Measurements from ENCODE around the gene FYCO1. TPM values are rescaled to one million over a fixed set of nuclear protein-coding genes. Genes with fewer than 3 reads are reported as not detected.

Gene FYCO1
- total and polyA plus RNA-seq, 2 of the 8 experiments (the other 6 are each of a cell fraction or from before 2014, with no cell fraction given), result 4.8 to 10.8 TPM

- no peaks in the 10 kb centered on the region for H3K23me2 ChIP-seq (ENCODE audit: low read depth, low read length)
- no peak overlapping the region for H4K91ac ChIP-seq (replicated peaks; ENCODE audit: insufficient read length, low read length)
- H3K56ac ChIP-seq (replicated peaks; ENCODE audit: insufficient read length, low read depth, low read length), result no peak overlapping the region
- no peak overlapping the region for H3K18ac ChIP-seq (ENCODE audit: extremely low read depth, low read length)
- no peak overlapping the region for H2BK120ac ChIP-seq (replicated peaks; ENCODE audit: low read depth, low read length)
- H2BK15ac ChIP-seq (ENCODE audit: low read length), result no peak overlapping the region
- H3K14ac ChIP-seq (ENCODE audit: insufficient read length), result no peak overlapping the region
- CTCF ChIA-PET (ENCODE audit: partially characterized antibody), result interaction anchor here (0.9 to 7.8 kb wide), 7 partner anchors 9 to 137 kb away, joined by 3 to 54 read pairs (median 4); no protein-coding TSS in a partner anchor
- no peak overlapping the region for H4K5ac ChIP-seq (ENCODE audit: insufficient read length, low read depth, low read length)
- H3K36me3 ChIP-seq (ENCODE audit: control insufficient read depth in 2 of 4, insufficient read depth in 4 of 4, low read length in 3 of 4), result peaks cover 0 to 10% (median 8%) of the 10 kb centered on the region in 4 experiments; a peak in 4 of 8 replicates
- H2BK20ac ChIP-seq (ENCODE audit: low read length), result no peak overlapping the region
- 83% methylated on average over 6 of the region's 6 CpGs; no CpG with 5 or more reads in 1 of the 2 experiments for WGBS, 2 experiments (ENCODE audit: extremely low coverage in 1 of 2, insufficient coverage in 1 of 2, insufficient read length in 1 of 2, insufficient replicate concordance in 2 of 2, low coverage in 1 of 2, low lambda C conversion rate in 2 of 2, missing lambda C conversion rate in 1 of 2)
- no peaks in the 10 kb centered on the region for H3K79me2 ChIP-seq (ENCODE audit: control insufficient read depth in 1 of 2, insufficient read depth in 2 of 2, low read length in 2 of 2)
- no peak overlapping the region for H2BK12ac ChIP-seq (ENCODE audit: low read depth, low read length)
- H2AFZ ChIP-seq (ENCODE audit: low read length), result no peak overlapping the region
- H3K9ac ChIP-seq (replicated peaks in 1 of 4; ENCODE audit: extremely low read depth in 1 of 4, low read depth in 3 of 4, low read length in 3 of 4), result no peak overlapping the region
- no peaks in the 10 kb centered on the region for H3K27me3 ChIP-seq (replicated peaks in 1 of 4; ENCODE audit: control insufficient read depth in 3 of 4, extremely low read depth in 1 of 4, insufficient read depth in 3 of 4, low read length in 3 of 4)
- H3K4me3 ChIP-seq (ENCODE audit: extremely low read depth in 1 of 4, insufficient read depth in 2 of 4, low read depth in 3 of 4, low read length in 4 of 4), result no peak overlapping the region
- no peak overlapping the region for H3K4me2 ChIP-seq (ENCODE audit: insufficient read depth in 1 of 2, low read depth in 2 of 2, low read length in 2 of 2)
- no peak overlapping the region for H2BK5ac ChIP-seq (ENCODE audit: low read depth, low read length)
- FAIRE-seq (no peak), DNase-seq (ENCODE audit: low read depth in 1 of 2, low spot score in 2 of 2) (no peak)
- no peak overlapping the region for H3K4ac ChIP-seq (replicated peaks; ENCODE audit: insufficient read length, low read depth, low read length)
- no peak overlapping the region for H3K27ac ChIP-seq (ENCODE audit: low read depth, low read length)
- H2AK5ac ChIP-seq (ENCODE audit: low read depth, low read length), result no peak overlapping the region
- H3K79me1 ChIP-seq (ENCODE audit: low read depth, low read length), result no peaks in the 10 kb centered on the region
- peaks cover 0 to 2% (median under 1%) of the 10 kb centered on the region in 4 experiments; a peak in 2 of 7 replicates for H3K4me1 ChIP-seq (replicated peaks in 1 of 4; ENCODE audit: control insufficient read depth in 3 of 4, insufficient read depth in 4 of 4, low read length in 3 of 4)
- peaks cover 1 to 2% of the 10 kb centered on the region in 2 experiments for H4K20me1 ChIP-seq (replicated peaks in 1 of 2; ENCODE audit: control insufficient read depth in 1 of 2, insufficient read depth in 2 of 2, low read length in 2 of 2)
- no peaks in the 10 kb centered on the region for H3K9me3 ChIP-seq (ENCODE audit: insufficient read depth in 2 of 2, low read depth in 1 of 2, low read length in 1 of 2)
- POLR2A ChIA-PET (ENCODE audit: partially characterized antibody), result interaction anchor here (1.1 kb wide), 1 partner anchor 11 kb away, joined by 3 read pairs; no protein-coding TSS in a partner anchor
- no peak overlapping the region for H4K8ac ChIP-seq (ENCODE audit: extremely low read depth, insufficient read depth, low read length)
- H3K23ac ChIP-seq (ENCODE audit: insufficient read length), result no peak overlapping the region
- TF ChIP-seq CHD1 (IDR thresholded peaks at IDR 0.05; ENCODE audit: low read depth, low read length) (no peak), CREB1 (IDR thresholded peaks at IDR 0.05) (no peak), ASH2L (IDR thresholded peaks at IDR 0.05; ENCODE audit: low read length) (no peak), TBP (IDR thresholded peaks at IDR 0.05; ENCODE audit: low read depth, low read length) (no peak), POU5F1 (IDR thresholded peaks at IDR 0.05; ENCODE audit: low read depth, low read length) (no peak), NANOG (IDR thresholded peaks at IDR 0.05; ENCODE audit: insufficient read depth, low read depth, low read length, poor library complexity, severe bottlenecking) (no peak), USF2 (IDR thresholded peaks at IDR 0.05; ENCODE audit: low read length) (no peak), CTCF (IDR thresholded peaks at IDR 0.05; ENCODE audit: control extremely low read depth in 1 of 3, insufficient read depth in 1 of 3, low read depth in 1 of 3, low read length in 3 of 3) (no peak), BCL11A (IDR thresholded peaks at IDR 0.05; ENCODE audit: low read depth in 2 of 2, low read length in 2 of 2) (no peak)
Measured at GRCh38 chr3:45942051-45942825, 53.4 kb downstream of the FYCO1 start.
